ENCODE results near the gene BANF2. TPM values are rescaled to one million over a fixed set of nuclear protein-coding genes. Genes with fewer than 3 reads are reported as not detected.

BANF2 gene
- total RNA-seq (2022; extraction: Qiagen RNA extraction): not detected in 5 replicates

GRCh38 chr20:17699931-17700351 lies at the start of gene BANF2:
BANF2 (plus strand) TSS chr20:17699966; CDS start chr20:17725026, 25,060 bp downstream.

DNA sequence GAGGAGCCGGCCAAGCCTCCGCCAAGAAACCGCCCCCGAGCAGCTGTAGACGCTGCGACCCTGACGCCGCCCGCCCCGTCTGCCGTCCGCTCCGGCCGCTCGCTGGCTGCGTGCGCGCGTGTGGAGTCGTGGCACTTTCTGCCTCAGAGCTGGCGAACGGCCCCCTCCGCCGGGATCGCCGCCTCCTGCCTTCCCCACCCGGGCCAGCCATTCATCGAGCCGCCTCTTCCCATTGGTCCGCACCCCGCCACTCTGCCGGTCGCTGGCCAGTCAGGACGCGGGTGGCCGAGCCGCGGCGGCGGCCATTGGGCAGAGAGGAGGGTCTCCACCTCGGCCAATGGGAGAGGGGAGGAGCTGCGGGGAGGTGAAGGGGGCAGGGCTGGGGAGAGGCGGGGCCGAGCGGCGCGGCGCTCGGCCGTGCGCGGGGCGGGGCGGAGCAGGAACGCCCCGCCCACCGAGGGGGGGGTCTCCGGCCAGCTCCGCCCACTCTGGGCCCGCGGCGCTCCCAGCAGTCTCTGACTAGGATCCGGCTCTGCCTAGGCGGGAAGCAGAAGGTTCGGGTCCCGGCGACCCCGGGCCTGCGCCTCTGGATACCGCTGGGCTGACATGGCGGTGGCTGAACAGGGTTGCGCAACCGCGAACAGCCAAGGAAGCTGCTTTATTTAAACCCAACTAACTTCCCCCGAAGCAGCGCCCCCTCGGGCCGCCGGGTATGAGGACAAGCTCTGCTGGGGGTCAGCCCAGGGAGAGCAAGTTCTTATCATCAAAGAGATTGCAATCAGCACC lies 17.5 kb upstream of the BANF2 start, which contains the start of gene RRBP1:
RRBP1 (minus strand) TSS at position 140 of the 786 bp plus-strand sequence. CDS start 21,735 bp downstream, outside the sequence.

Other genes starting within 250 kb of the BANF2 start
- gene BFSP1, start 168.6 kb upstream of the BANF2 start, total RNA-seq (2022; extraction: Qiagen RNA extraction): 4.0 to 4.4 TPM (median 4.1 TPM) in 5 replicates
- gene DSTN, start 129.9 kb upstream of the BANF2 start, total RNA-seq (2022; extraction: Qiagen RNA extraction): 673 to 900 TPM (median 679 TPM) in 5 replicates
- 84.9 to 111 TPM (median 105 TPM) in 5 replicates for gene RRBP1, start 17.7 kb upstream of the BANF2 start, total RNA-seq (2022; extraction: Qiagen RNA extraction)